PC-9 (cell line): ENCODE data around the gene DENND4A. TPM values are rescaled to one million over a fixed set of nuclear protein-coding genes. Genes with fewer than 3 reads are reported as not detected.

Source experiments
- BruUV-seq: library from RNA; stranded (reverse); fragments of 400-500 nt; replicated peaks from 2 replicates; lab custom pipeline; 2021; lab: Mats Ljungman, UMichigan
- CTCF ChIA-PET: fragments of 300-600 bp; sonication (Branson Sonifier 250); formaldehyde crosslinking; loops from one replicate; lab custom pipeline; 2022; ENCODE audit warnings: antibody characterized with exemption; lab: Charles Lee
- POLR2A ChIA-PET: fragments of 300-600 bp; sonication (Branson Sonifier 250); formaldehyde crosslinking; loops from one replicate; lab custom pipeline; 2022; ENCODE audit warnings: antibody characterized with exemption; ENCODE audit not compliant: unreplicated experiment; lab: Charles Lee
- DNase-seq, 2 experiments: peaks; one replicate each; pipeline versions ENCODE4 v3.0.0 to v3.0.0-alpha.2; 2015 to 2022; ENCODE audit warnings: mixed read lengths in 1 of 2
- H2AFZ ChIP-seq: fragments of 200-600 bp; sonication (generic); 2 replicates; pipeline ENCODE4 v1.8.1; 2017; ENCODE audit warnings: antibody characterized with exemption
- H3F3A ChIP-seq: fragments of 200-600 bp; sonication (generic); 2 replicates; pipeline ENCODE4 v1.8.1; 2017; ENCODE audit warnings: antibody characterized with exemption, mild to moderate bottlenecking, low read depth; ENCODE audit not compliant: insufficient read depth
- H3K27ac ChIP-seq: fragments of 200-600 bp; sonication (generic); 2 replicates; pipeline ENCODE4 v1.6.1; 2016; ENCODE audit warnings: mixed run types
- H3K27me3 ChIP-seq: fragments of 200-600 bp; sonication (generic); 2 replicates; pipeline ENCODE4 v1.6.1; 2016; ENCODE audit warnings: low read depth, mixed run types; ENCODE audit not compliant: insufficient read depth
- H3K36me3 ChIP-seq: fragments of 200-600 bp; sonication (generic); 2 replicates; pipeline ENCODE4 v1.6.1; 2016; ENCODE audit warnings: low read depth, mixed run types
- H3K4me1 ChIP-seq: fragments of 200-600 bp; sonication (generic); replicated peaks from 2 replicates; pipeline ENCODE4 v1.6.1; 2016; ENCODE audit warnings: mixed run types; ENCODE audit not compliant: insufficient read depth
- H3K4me2 ChIP-seq: fragments of 200-600 bp; sonication (generic); 2 replicates; pipeline ENCODE4 v1.6.1; 2017; ENCODE audit warnings: mixed run types
- H3K4me3 ChIP-seq: fragments of 200-600 bp; sonication (generic); 2 replicates; pipeline ENCODE4 v1.6.1; 2016; ENCODE audit warnings: mixed run types
- H3K79me2 ChIP-seq: fragments of 200-600 bp; sonication (generic); 2 replicates; pipeline ENCODE4 v1.6.1; 2017; ENCODE audit warnings: low read depth, mixed run types
- H3K9me2 ChIP-seq: fragments of 200-600 bp; sonication (generic); 2 replicates; pipeline ENCODE4 v1.8.1; 2017; ENCODE audit warnings: mild to moderate bottlenecking; ENCODE audit not compliant: insufficient read depth
- H3K9me3 ChIP-seq: fragments of 200-600 bp; sonication (generic); 2 replicates; pipeline ENCODE4 v1.8.1; 2016; ENCODE audit warnings: low read depth; ENCODE audit not compliant: insufficient read depth
- H4K20me1 ChIP-seq: fragments of 200-600 bp; sonication (generic); 2 replicates; pipeline ENCODE4 v1.8.1; 2017; ENCODE audit not compliant: insufficient read depth
- EZH2 ChIP-seq: fragments of 200-600 bp; sonication (generic); IDR thresholded peaks from 2 replicates; pipeline ENCODE4 v1.8.0; 2017; ENCODE audit warnings: antibody characterized with exemption, low read depth
- intact Hi-C: fragments of 100-400 bp; cut with micrococcal nuclease; formaldehyde crosslinking; loops from one replicate; pipeline ENCODE4 v1.10.0; 2022; ENCODE audit not compliant: unreplicated experiment
- total RNA-seq: library from RNA; stranded (reverse); gene quantifications from 2 replicates; pipeline ENCODE4 v1.2.3, GENCODE V29; 2021
- TF ChIP-seq, protein P1 (sequence below): fragments of 200-600 bp; sonication (generic); conservative IDR thresholded peaks from 2 replicates; pipeline ENCODE4 v1.6.1; 2017; ENCODE audit warnings: mixed run types, antibody characterized with exemption, mild to moderate bottlenecking, moderate library complexity

DENND4A gene
- total RNA-seq, 1 experiment from 2014 or later = 16.3 TPM

DNA sequence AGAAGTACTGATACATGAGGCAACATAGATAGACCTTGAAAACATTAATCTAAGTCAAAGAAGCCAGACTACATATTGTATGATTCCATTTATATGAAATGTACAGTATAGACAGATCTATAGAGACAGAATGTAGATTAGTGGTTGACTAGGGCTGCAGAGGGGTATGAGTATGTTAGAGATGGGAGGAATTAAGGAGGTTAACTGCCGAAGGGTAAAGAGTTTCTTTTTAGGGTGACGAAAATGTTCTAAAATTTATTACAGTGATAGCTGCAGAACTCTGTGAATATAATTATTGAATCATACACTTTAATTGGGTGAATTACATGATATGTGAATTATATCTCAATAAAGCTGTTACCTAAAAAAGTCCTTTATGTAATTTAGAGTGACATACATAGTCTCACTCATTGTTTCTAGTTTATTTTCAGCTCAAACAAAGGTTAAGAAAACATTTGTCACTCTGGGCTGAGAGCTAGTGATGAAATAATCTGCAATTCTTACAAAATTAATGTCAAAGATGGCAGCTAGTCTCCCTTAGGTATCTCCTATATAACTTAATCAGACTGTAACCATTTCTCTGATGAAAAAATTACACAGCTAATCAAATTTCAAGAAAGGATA, 61.4 kb downstream of the DENND4A start:
- no peaks in the 10 kb centered on the region for H3K27me3 ChIP-seq
- H3K4me1 ChIP-seq = peaks cover 10% of the 10 kb centered on the region
- BruUV-seq = no TSS peak
- H3K79me2 ChIP-seq = no peaks in the 10 kb centered on the region
- no peaks in the 10 kb centered on the region for H3F3A ChIP-seq
- H3K9me3 ChIP-seq = no peaks in the 10 kb centered on the region; the same call in 1 of the 2 replicates
- H4K20me1 ChIP-seq = no peaks in the 10 kb centered on the region
- H3K9me2 ChIP-seq = no peaks in the 10 kb centered on the region
- DNase-seq = no peak
- no peaks in the 10 kb centered on the region for H3K36me3 ChIP-seq
- H3K4me3 ChIP-seq = no peak overlapping the region
- H2AFZ ChIP-seq = no peak overlapping the region
- no peak overlapping the region for H3K4me2 ChIP-seq
- intact Hi-C loops = no loop called here
- TF ChIP-seq EZH2 = no peak
- TF ChIP-seq, protein P1, sequence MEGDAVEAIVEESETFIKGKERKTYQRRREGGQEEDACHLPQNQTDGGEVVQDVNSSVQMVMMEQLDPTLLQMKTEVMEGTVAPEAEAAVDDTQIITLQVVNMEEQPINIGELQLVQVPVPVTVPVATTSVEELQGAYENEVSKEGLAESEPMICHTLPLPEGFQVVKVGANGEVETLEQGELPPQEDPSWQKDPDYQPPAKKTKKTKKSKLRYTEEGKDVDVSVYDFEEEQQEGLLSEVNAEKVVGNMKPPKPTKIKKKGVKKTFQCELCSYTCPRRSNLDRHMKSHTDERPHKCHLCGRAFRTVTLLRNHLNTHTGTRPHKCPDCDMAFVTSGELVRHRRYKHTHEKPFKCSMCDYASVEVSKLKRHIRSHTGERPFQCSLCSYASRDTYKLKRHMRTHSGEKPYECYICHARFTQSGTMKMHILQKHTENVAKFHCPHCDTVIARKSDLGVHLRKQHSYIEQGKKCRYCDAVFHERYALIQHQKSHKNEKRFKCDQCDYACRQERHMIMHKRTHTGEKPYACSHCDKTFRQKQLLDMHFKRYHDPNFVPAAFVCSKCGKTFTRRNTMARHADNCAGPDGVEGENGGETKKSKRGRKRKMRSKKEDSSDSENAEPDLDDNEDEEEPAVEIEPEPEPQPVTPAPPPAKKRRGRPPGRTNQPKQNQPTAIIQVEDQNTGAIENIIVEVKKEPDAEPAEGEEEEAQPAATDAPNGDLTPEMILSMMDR = no peak
- CTCF ChIA-PET = no interaction called here
- POLR2A ChIA-PET = interaction anchor here (0.6 kb wide), 1 partner anchor 17 kb away, joined by 3 read pairs; no protein-coding TSS in a partner anchor
- peak overlapping the region; percentile 49 for H3K27ac ChIP-seq

DNA sequence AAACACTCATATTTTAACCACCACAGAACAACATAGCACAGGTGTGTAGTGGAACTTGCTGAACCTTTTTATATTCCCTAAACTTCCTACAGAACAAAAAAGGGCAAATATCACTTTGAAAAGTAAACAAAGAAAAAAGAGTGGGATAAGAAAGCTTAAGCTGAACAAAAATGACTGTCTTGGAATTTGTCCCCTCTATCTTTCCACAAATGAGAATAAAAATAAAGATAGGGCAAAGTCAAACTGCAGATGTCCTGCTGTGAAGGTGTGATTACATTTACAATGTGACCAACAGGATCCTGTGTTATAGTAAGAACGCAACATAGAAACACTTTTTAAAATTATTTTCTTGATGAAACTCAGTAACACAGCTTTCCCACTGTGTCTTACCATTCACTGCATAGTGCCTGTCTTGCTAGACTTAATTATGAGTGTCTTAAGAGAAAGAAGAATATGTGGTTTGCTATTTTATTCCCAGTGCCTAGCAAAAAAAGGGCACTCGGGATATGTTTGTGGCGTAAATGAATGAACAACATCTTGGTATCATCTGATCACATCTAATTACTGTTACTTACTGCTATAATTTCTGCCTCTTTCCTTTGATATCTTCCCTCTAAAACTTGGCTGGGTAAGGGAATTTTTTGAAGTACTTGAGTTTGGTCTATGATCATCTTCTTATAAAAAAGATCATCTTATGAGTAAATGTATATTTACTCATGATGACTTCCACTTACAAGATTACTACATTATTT, 67.5 kb downstream of the DENND4A start:
- CTCF ChIA-PET = interaction anchor here (0.6 kb wide), 1 partner anchor 71 kb away, joined by 3 read pairs; no protein-coding TSS in a partner anchor
- Histone ChIP-seq H3K27me3 (no peaks in the 10 kb centered on the region), H3K4me1 (no peaks in the 10 kb centered on the region), H4K20me1 (no peaks in the 10 kb centered on the region), H3K27ac (no peak overlapping the region), H3F3A (no peaks in the 10 kb centered on the region), H3K79me2 (no peaks in the 10 kb centered on the region), H3K4me3 (no peak overlapping the region), H3K4me2 (no peak overlapping the region), H3K36me3 (no peaks in the 10 kb centered on the region), H2AFZ (no peak overlapping the region), H3K9me2 (no peaks in the 10 kb centered on the region), H3K9me3 (no peaks in the 10 kb centered on the region)
- no TSS peak for BruUV-seq
- POLR2A ChIA-PET = no interaction called here
- TF ChIP-seq, protein P1 = no peak
- TF ChIP-seq EZH2 = no peak
- DNase-seq = no peak
- intact Hi-C loops = no loop called here

DNA sequence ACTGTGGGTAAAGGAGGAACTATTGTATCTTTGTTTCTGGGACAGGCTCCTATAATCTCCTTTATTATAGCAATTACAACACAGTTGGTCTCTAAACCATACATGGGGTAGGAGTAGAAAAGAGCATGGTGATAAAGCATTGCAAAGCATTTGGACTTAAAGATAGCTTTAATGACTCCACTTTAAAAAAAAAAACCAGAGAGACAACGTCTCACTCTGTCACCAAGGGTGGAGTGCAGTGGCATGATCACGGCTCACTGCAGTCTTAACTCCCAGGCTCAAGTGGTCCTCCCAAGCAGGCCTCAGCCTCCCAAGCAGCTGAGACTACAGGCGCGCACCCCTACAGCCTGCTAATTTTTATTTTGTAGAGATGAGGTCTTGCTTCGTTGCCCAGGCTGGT, 68.2 kb downstream of the DENND4A start:
- Histone ChIP-seq H3K9me3 (no peaks in the 10 kb centered on the region), H2AFZ (no peak overlapping the region), H3K79me2 (no peaks in the 10 kb centered on the region), H3K27me3 (no peaks in the 10 kb centered on the region), H3K4me3 (no peak overlapping the region), H3F3A (no peaks in the 10 kb centered on the region), H3K9me2 (no peaks in the 10 kb centered on the region), H4K20me1 (no peaks in the 10 kb centered on the region), H3K36me3 (no peaks in the 10 kb centered on the region), H3K27ac (no peak overlapping the region), H3K4me2 (no peak overlapping the region), H3K4me1 (no peaks in the 10 kb centered on the region)
- TF ChIP-seq EZH2 = no peak
- TF ChIP-seq, protein P1 = no peak
- intact Hi-C loops = no loop called here
- BruUV-seq = no TSS peak
- ChIA-PET POLR2A (no interaction called here), CTCF (no interaction called here)
- DNase-seq = no peak
